Glomerular visceral epithelial cell (primary cell): Measurements from ENCODE around the gene RAB37.

Experiments
- DNase-seq: peaks from one replicate; pipeline ENCODE4 v3.0.0-alpha.2; 2016; ENCODE audit errors: extremely low spot score

RAB37 gene

GRCh38 chr17:74760404-74761105 is 23.5 kb downstream of the RAB37 start:
- no peak for DNase-seq

DNA sequence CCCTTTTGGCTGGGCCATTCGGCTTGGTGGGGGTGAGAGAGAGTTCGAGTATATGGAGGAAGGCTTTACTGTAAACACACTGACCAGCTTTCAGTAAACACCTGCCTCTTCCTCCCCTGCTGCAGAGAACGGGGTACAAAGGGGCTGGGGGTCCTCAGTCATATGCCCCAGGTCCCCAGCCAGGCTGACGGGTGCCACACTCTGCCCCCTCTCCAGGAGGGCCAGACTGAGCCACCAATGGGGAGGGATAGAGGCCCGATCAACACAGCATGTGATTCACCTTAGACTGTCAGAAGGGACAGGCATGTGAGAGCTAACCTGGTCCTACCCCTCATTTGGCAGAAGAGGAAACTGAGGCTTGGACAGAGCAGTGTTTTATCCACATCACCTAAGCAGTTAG is 24.4 kb downstream of the RAB37 start:
- no peak for DNase-seq

DNA sequence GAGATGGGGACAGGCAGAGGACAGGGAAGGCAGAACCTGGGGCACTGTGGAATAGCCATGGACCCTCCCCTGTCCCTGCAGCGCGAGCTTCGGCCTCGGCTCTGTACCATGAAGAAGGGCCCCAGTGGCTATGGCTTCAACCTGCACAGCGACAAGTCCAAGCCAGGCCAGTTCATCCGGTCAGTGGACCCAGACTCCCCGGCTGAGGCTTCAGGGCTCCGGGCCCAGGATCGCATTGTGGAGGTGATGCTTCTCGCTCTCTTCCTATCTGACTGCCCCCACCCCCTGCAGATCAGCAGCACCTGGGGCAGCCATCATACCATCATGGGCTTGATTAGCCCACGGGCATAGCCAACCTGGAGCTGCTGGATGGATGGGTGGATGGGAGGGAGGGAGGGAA is 24.9 kb downstream of the RAB37 start:
- DNase-seq: no peak

DNA sequence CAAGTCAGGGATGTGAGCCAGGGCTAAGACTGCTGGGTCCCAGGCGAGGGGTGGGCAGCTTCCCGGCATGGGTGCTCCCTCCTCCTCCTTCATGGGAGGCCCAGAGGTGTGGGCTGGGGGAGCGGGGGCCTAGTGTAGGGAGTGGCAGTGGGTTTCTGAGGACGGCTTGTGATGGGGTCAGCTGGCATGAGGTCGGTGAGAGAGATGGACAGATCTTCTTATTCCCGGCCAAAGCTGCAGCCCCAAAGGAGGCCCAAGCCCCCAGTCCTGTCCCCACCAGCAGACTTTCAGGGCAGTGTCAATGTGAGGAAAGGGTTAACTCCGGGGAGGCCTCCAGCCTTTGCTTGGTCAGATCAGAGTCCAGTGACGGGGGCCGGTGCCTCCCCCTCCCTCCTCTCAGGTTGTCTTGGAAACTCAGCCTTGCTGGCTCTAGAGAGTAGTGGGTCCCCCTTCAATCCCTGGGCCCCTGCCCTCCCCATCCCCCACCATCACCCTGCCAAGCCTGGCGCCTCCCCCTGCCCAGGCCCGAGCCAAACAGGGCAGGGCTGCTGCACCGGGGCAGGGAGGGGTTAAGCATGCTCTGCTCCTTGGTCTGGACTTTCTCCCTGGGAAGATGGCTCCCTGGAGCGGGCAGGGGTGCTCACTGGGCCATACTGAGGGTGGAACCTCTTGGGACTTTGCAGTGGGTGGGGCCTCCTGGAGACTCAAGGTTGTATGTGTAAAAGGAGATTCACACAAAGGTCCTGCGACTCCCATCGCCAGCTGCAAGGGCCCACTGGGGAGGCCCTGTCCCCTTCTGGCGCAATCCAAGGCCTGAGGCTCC is 26.7 kb downstream of the RAB37 start:
- no peak for DNase-seq

- DNase-seq: no peak
Measured at GRCh38 chr17:74764751-74765286, 27.8 kb downstream of the RAB37 start.

DNA sequence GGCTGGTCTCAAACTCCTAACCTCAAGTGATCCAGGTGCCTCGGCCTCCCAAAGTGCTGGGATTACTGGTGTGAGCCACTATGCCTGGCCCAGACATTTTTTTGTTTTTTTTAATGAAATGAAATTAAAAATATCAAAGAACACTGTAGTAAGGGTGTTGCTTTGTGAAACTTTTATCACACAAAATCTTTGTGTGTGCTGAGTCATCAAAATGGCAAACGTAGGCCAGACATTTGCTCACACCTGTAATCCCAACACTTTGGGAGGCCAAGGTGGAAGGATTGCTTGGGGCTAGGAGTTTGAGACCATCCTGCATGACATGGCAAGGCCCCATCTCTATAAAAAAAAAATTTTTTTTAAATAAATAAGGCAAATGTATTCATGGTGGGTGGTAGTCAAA is 29.4 kb downstream of the RAB37 start:
- DNase-seq: no peak

DNA sequence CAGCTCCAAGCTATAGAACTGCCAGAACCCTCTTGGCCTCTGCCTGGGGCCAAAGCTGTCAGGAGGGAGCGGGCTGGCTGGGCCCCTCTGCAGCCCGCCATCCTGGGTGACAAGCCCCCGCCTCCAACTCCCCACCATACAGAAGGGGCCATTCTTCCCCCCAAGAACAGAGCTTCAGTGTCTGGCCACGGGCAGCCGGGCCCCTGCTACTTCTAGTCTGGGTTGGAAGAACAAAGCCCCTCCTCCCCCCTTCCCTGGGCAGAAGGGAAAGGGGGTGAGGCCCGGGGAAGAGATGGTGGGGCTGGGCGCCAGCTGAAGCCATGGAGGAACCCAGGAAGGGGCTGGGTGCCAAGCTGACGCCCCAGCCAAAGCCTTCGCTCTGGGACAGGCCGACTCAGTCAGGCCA is 30.1 kb downstream of the RAB37 start:
- DNase-seq: no peak

- peak; percentile 38 for DNase-seq
Measured at GRCh38 chr17:74768069-74768762, 31.2 kb downstream of the RAB37 start.

DNA sequence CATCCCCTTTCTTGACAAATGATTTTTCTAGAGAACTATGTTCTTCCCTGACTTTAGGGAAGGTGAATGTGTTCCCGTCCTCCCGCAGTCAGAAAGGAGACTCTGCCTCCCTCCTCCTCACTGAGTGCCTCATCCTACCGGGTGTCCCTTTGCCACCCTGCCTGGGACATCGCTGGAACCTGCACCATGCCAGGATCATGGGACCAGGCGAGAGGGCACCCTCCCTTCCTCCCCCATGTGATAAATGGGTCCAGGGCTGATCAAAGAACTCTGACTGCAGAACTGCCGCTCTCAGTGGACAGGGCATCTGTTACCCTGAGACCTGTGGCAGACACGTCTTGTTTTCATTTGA is 31.7 kb downstream of the RAB37 start:
- DNase-seq: no peak

- no peak for DNase-seq
Measured at GRCh38 chr17:74769266-74769855, 32.3 kb downstream of the RAB37 start.

- DNase-seq: no peak
Measured at GRCh38 chr17:74769856-74770497, 32.9 kb downstream of the RAB37 start.

DNA sequence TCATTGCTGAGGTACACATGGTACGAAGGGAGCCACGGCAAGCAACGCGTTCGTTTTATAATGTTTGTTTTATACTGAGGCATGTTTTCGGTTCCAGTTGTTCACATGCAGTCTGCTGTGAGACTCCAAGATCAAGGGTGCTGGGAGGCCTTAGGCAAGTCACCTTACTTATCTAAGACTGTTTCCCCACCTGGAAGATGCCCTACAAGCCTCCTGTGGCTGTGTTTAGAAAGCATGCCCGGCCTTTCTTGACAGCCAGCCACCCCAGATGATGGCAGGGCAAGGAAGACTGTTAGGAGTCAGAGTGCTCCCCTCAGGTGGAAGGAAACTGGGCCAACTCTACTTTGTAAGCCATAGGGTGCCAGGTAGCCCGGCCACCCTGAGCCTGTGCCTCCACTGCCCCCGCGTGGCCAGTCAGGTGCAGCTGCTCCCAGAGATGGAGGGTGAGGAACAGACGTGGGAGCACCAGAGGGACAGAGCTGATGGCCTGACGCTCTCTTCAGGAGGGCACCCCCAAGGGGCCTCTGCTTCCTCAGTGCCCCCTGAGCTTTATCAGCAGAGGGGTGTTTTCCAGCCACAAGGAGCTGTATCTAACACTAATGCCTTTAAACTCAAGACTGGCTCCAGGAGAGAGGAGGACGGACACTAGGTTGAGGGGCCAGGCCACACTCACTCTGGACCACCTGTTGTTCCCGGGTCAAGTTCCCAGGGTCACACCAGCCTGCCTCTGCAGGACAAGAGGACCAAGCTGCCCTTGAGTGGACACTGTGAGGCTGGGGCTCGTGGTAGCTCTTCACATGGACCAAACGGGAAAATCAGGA is 33.7 kb downstream of the RAB37 start:
- DNase-seq: peak; percentile 49

DNA sequence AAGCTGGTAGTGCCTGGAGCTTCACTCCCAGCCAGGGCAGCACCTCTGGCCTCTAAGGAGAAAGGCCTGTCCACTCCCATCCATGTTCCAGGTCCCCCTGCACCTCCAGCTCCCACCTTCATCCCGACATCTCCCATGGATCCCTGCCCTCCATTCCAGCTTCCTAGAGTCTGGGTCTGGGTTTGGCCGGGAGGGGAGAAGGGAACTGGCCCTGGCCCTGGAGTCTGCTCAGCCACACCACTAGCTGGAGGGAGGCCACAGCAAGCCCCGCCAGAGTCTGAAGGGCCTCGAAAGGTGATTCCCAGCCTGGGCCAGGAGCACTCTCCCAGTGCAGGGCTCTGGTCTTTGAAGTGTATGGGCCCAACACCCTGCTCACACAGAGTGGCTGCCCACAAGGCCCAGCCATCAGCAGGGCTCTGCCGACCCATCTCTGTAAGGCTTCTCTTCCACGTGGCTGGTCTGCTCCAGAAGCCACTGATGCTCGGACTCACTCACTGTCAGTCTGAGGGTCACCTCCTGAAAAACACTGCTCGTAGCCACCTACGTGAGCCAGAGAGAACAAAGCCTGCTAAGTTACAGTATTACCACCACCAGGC is 34.4 kb downstream of the RAB37 start:
- no peak for DNase-seq

GRCh38 chr17:74772053-74772452 is 35.0 kb downstream of the RAB37 start:
- DNase-seq: no peak

GRCh38 chr17:74773414-74773813 is 36.4 kb downstream of the RAB37 start:
- DNase-seq: no peak

DNA sequence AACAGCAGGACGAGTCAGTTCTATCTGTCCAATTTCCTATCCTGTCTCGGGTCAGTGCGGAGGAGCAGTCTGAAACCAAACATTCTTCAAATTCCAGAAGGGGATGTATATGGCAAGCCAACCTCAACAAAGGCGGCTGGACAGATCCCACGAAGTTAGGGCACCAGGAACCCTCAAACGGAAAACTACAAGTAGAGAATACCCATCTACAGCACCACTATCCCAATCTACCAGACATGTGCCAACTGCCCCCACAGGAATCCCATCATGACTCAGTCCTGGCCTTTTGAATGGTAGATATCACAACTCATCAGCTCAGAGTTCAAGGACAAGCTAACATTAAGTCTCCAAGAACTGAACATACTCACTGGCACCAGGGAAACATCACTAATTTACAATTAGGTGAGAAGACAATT is 36.8 kb downstream of the RAB37 start:
- DNase-seq: peak; percentile 88

DNA sequence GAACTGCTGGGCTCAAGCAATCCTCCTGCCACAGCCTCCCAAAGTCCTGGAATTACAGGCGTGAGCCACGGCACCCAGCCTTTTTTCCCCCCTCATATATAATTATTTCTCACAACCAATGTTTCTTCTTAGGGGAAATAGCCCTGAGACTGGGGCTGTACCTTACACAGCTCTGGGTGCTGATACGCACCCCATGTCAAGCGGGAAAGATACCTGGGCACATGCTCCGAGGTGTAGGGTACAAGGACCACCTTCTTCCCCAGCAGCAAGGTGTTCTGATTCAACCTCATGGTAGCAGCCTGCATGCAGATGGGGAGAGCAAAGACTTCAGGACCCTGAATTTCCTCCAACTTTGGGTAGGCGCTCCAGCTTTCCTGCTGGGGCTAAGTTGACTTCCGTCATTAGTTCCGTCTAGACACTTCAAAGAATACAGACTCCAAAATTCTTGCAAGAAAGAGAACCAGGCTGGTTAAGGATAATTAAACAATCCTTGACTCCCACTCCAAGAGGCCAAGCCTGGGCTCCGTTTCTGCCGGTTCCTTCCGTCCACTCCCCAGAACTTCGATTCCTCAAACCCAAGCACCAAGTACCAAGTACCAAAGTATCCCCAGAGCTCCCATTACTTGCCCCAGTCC is 38.5 kb downstream of the RAB37 start:
- no peak for DNase-seq

- peak; percentile 97 for DNase-seq
Measured at GRCh38 chr17:74776044-74776962, 39.2 kb downstream of the RAB37 start, which contains the start of gene NAT9. Gene NAT9, minus strand, starts transcription at chr17:74776345. Its CDS starts 647 bp downstream, at chr17:74775698.

DNA sequence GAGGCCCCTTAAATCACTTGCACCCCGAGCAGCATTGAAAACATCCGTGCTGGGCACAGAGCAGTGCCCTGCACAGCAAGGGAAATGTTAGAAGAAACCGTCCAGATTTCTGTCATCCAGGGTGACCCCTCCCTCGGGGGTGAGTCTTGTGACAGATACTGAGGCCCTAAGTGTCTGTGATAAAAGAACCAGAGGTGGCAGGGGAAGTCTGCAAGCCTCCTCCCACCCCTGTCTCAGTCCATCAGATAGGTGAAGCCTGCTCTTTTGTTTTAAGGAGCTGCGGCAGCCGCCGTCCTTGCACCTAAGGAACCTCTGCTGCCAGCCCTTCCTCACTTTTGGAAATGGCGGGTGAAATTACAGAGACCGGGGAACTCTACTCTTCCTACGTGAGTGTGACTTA is 39.9 kb downstream of the RAB37 start:
- no peak for DNase-seq
